IPS-18c (cell line): ENCODE measurements around the gene HAL.

Experiments used
- H3K4me3 ChIP-seq: 2 replicates; pipeline ENCODE4 v1.7.0; 2013; ENCODE audit warnings: low read depth, mild to moderate bottlenecking, low read length, moderate library complexity; ENCODE audit not compliant: insufficient read depth
- H3K9me3 ChIP-seq: one replicate; pipeline ENCODE4 v1.6.1; 2013; ENCODE audit warnings: mild to moderate bottlenecking, low read length, moderate library complexity; ENCODE audit not compliant: control insufficient read depth, insufficient read depth

Gene HAL

DNA sequence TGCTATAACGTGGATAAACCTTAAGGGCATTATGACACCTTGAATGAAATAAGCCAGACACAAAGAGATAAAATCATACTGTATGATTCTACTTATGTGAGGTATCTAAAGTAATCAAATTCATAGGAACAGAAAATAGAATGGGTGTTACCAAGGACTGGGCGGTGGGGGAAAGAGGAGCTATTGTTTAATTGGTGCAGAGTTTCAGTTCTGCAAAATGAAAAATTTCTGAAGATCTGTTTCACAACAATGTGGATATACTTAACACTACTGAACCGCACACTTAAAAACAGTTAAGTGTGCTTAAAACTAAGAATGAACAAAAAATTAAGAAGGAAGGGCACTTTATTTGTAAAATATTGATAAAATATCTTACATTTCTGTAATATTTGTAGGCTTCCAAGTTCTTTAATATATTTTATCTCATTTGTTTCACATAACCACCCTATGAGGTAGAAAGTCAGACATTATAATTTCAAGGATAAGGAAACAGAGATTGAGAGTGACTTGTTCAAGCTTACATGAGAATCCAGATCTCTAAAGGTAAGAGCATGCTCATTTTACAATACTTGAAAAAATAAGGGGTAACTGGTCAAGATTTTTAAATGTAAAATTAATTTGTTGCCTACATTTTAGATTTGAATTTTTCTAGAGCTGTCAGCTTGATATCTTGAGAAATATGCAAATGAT lies 24.3 kb upstream of the HAL start:
- Histone ChIP-seq H3K9me3 (no peaks in the 10 kb centered on the region), H3K4me3 (no peak overlapping the region)

- no peak overlapping the region for H3K4me3 ChIP-seq
- peaks cover 2% of the 10 kb centered on the region for H3K9me3 ChIP-seq
Observed at GRCh38 chr12:96015672-96016071, 19.5 kb upstream of the HAL start.

- Histone ChIP-seq H3K9me3 (peaks cover 2% of the 10 kb centered on the region), H3K4me3 (no peak overlapping the region)
Observed at GRCh38 chr12:96014943-96015599, 18.9 kb upstream of the HAL start.

- H3K4me3 ChIP-seq = no peak overlapping the region
Observed at GRCh38 chr12:96007729-96008128, 11.6 kb upstream of the HAL start.

DNA sequence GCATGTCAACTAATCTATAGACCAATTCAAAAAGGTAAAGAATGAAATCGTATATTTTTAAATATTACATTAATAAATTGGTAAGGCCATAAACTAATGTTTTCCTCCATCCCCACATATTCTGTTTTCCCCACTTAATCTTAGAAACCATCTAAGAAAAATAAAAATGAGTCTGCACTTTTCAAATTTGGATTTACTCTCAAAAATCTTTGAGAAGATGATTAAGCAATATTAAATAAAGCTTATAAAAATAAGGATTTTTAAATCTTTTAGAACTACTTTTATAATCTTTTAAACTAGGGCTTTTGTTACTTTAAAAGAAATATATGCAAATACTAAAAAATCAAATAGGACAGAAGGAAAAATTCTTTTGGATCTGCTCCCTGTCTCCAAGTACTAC lies 10.6 kb upstream of the HAL start:
- H3K4me3 ChIP-seq = no peak overlapping the region
- H3K9me3 ChIP-seq = no peaks in the 10 kb centered on the region

More at GRCh38 chr12:96007729-96008128, 11.6 kb upstream of the HAL start:
- peaks cover 2% of the 10 kb centered on the region for H3K9me3 ChIP-seq

DNA sequence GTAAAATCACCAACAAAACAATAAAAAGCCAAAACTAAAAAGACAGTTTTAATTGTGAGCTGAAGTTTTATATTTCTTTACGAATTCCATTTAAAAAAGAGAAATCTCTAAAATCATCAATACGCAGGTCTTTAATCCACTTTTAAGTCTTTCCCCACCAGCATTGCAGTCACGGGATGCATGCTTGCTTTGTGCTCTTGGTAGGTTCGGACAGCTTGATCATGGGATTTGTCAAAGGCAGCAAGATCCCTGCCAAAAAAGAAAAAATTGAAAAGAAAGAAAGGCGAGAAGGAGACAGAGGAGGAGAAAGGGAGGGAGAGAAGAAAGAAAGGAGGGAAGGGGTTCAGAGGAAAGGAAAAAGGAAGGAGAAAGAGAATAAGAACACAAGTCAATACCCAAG lies 4.7 kb upstream of the HAL start:
- H3K4me3 ChIP-seq = no peak overlapping the region
- H3K9me3 ChIP-seq = no peaks in the 10 kb centered on the region

- H3K9me3 ChIP-seq = no peaks in the 10 kb centered on the region
- no peak overlapping the region for H3K4me3 ChIP-seq
Observed at GRCh38 chr12:95999484-95999883, 3.3 kb upstream of the HAL start.

DNA sequence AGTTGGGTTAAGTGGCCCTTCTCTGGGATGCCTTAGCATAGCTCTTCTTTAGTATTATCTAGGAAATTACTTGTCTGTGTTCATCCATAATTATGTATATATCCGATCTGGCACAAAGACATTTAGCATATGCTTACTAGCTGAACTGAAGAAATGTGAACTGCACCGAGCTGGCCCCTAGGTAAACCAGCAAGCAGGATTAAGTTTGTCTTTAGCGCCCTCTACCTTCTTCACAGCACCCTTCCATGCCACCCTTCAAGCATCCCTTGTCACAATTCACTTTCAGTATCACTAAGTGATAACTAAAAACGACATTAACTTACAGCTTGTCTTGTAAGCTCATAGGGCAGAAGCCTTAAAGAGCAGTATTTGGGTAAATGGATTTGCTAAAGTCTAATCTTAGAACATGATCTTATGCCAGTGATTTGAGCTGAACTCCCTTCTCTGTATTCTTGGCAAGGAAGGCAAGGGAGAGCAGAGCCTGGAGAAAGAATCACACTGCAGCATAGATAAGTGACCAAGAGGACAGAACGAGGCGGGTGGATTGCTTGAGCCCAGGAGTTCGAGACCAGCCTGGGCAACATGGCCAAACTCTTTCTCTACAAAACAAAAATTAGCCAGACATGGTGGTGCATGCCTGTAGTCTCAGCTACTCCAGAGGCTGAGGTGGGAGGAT lies 2.6 kb upstream of the HAL start:
- Histone ChIP-seq H3K9me3 (no peaks in the 10 kb centered on the region), H3K4me3 (no peak overlapping the region)

DNA sequence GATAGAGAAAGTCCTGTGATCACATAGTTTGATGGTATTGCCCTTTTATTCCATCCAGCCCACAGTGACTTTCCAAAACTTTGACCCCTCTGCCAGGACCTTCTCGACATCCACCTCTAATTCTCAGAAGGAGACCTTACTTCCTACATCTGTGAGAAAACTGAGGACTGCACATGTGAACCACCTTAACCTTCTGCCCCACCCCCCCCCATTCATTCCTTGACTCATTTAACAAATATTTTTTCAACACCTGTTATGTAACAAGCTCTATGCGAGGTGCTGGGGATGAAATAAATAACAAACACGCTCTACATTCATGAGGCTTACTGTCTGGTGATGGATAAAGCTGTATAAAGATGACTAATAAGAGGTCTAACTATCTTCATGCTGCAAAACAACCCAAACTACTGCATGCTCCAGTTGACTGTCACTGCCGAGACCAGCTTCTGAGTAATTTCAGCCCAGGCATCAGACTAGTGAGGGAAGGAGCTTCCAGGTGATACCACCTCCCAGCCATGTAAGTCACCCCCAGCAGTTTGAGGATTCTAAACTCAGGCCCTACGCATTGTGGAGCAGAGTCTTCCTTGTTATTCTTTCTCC lies 1.9 kb upstream of the HAL start:
- no peaks in the 10 kb centered on the region for H3K9me3 ChIP-seq
- H3K4me3 ChIP-seq = no peak overlapping the region

DNA sequence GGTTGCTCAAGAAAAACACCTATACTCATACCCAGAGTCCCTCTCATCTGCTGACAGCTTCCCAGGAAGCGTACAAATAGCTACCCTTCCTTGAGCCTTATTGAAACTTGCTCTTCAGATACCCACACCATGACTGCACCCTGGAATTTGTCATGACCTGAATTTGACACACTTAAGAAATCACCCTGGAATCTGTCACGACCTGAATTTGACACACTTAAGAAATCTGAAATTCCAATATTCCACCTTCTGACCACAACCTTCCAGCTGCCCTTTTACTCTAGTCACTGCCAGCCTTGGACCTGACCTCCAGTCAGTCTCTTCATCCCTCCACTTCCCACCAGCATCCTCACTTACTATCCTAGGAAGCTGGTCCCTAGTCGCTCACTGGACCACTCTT lies 1.1 kb upstream of the HAL start:
- no peak overlapping the region for H3K4me3 ChIP-seq
- no peaks in the 10 kb centered on the region for H3K9me3 ChIP-seq

DNA sequence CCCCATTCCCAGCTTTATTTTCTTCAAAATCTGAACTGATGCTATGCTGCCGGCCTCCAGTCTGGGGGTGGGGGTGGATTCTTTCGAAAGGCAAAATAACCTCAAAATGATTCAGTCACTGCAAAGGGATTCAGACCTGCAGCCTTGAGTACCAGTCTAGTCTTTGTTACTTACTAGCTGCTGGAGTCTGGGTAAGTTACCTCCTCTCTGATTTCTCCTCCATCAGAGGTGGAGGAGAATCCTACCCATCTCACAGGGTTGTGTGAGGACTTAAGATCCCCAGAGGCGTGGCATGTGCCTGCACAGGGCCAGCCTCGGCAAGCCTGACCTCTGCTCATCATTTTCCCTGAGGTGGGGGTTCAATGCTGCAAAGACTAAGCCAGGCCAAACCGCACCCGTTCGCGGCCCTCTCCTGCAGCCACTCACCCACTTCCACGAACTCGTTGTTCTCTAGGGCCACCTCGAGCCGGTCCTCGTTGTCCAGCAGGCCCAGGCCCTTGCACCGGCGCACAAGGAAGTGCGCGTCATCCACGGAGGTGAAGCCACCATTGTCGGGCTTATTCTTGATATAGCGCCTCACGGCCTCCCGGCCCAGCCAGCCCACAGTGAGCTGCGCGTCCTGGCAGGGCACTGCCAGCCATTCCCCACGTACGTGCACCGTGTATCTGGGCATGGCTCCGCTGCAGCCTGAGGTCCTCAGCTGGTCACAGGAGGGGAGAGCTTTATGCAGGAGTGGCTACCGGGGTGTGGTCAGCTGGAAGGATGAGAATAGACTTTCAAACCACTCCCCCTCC lies 709 bp downstream of the HAL start:
- Histone ChIP-seq H3K9me3 (no peaks in the 10 kb centered on the region), H3K4me3 (no peak overlapping the region)

DNA sequence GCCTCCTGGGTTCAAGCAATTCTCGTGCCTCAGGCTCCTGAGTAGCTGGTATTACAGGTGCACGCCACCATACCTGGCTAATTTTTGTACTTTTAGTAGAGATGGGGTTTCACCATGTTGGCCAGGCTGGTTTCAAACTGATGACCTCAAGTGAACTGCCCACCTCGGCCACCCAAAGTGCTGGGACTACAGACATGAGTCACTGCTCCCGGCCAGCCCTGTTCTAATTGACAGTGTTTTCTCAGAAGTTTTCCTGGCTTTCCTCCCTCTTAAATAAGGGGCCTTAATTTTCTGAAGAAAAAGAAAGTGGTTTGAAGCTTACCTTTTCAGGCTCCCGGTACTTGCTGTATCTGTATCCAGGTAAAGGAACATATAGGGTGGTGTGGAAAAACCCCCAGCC lies 1.7 kb downstream of the HAL start:
- Histone ChIP-seq H3K9me3 (no peaks in the 10 kb centered on the region), H3K4me3 (no peak overlapping the region)

DNA sequence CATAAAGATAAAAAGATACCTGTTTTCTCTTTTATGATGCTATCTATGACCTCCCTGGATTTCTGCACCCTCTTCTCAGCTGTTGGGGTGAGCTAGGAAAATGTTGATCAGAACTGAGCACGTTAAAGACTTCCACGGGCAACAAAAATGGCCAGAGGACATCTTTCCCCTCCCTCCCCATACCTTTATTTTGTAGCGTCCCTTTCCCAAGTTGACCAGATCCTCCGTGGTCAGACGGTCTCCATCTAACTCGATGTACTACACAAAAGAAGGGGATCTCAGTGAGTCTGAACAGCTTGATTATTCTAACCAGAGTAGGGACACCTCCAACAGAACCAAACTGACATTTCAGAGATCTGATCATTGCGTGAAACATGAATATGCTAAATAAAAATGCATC lies 2.2 kb downstream of the HAL start:
- Histone ChIP-seq H3K9me3 (no peaks in the 10 kb centered on the region), H3K4me3 (no peak overlapping the region)

DNA sequence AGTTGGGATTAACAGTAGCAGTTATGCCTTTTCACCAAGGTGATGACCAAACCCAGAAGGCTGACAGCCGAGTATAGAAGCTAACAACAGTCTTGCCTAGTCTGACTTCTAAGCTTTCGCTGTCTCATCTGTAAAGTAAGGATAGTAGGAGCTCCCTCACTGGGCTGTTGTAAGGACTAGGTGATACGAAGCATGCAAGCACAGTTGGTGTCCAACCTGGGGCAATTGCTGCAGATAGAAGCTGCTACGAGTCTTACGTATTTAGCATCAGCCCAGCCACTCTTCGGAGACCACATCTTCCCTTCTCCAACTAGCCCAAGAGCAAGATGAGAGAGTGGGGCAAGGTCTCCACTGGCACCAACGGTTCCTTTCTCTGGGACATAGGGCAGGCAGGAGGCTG lies 6.0 kb downstream of the HAL start:
- no peaks in the 10 kb centered on the region for H3K9me3 ChIP-seq
- H3K4me3 ChIP-seq = no peak overlapping the region

DNA sequence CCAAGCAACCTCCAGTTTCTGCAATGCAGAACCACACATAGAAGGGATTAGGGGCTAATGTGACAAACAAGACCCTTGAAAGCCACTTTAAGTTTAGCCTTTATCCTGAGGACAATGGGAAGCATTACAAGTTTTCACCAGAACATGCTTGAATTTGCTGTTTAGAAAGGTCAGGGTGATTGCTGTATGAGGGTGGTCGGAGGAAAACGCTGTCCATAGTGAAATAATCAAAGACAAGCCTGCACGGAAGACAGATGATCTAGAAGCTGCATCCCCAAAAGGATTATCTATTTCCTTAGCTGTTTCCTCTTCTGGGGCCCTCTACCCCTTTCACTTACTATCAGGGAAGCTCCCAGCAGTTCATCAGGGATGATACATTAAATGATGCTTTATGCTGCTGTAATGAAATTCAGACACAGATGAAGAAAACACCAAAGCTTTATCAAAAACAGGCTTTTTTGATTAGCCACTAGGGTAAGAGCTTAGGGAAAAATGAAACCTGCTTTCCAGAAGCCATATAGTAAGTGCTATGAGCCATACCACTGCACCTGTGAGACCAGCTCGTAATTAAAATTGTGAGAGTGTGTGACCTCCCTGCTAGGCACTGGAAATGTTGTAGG lies 6.5 kb downstream of the HAL start:
- no peaks in the 10 kb centered on the region for H3K9me3 ChIP-seq
- no peak overlapping the region for H3K4me3 ChIP-seq

- Histone ChIP-seq H3K9me3 (no peaks in the 10 kb centered on the region), H3K4me3 (no peak overlapping the region)
Observed at GRCh38 chr12:95988506-95989275, 7.5 kb downstream of the HAL start.
